Muscle of arm (tissue), 12 donors: ENCODE results near the gene HOXA1. TPM values are rescaled to one million over a fixed set of nuclear protein-coding genes. Genes with fewer than 3 reads are reported as not detected.

ENCODE experiments used
- DNase-seq: peaks from one replicate; pipeline ENCODE4 v3.0.0-alpha.2; 2013
- polyA plus RNA-seq, 12 donors: library from polyadenylated mRNA; unstranded; fragments of 120-200 nt; gene quantifications; one replicate each; pipeline ENCODE4 v1.2.1, GENCODE V29; 2013; ENCODE audit not compliant: insufficient read length in 12 of 12

Gene HOXA1
- polyA plus RNA-seq, 12 donors = 0.35 to 1.6 (median 1.1) TPM; not detected in 2

DNA sequence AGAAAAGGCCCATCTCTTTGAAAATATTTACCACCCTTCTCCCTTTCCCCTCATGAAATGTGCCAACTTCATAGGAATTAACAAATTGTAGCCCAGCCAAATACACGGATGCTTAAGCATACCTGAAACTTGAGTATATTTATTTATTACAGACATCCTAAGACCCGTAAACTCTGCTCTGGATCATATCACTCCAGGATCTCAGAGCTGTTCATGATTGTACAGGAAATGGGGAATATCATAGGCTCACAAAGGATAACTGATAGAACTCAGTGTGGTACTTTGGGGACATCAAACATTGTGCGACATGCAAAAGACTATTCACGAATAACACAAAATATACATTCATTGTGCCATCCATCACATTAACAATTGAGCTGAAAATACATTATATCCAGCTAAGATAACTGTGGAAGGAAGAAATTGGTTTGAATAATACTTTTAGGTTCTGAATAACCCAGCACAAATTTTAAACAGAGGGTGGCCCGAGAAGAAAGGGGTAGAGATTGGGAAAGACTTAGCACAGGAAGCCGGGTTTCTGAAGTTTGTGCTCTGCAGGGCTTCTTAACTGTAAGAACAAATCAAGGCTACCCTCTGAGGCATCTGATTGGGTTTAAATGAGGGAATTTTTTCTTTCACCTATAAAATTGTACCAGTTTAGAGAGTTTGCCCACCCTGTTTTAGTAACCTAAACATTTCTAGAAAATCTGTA lies 2.5 kb downstream of the HOXA1 start:
- DNase-seq = no peak

DNA sequence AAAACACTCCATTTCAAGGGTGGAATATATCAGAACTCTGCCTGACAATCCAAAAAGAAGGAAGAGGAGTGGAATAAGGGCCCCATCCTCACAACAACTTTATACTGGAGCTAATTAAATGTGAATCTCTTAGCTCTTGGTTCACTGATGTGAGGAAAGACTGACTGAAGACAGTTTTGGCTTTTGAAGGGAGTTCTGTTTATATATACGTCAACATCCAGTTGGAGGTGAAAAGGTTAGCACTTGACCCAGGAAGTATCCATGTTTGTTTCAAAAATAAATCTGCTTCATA lies 3.0 kb downstream of the HOXA1 start:
- DNase-seq = no peak

DNA sequence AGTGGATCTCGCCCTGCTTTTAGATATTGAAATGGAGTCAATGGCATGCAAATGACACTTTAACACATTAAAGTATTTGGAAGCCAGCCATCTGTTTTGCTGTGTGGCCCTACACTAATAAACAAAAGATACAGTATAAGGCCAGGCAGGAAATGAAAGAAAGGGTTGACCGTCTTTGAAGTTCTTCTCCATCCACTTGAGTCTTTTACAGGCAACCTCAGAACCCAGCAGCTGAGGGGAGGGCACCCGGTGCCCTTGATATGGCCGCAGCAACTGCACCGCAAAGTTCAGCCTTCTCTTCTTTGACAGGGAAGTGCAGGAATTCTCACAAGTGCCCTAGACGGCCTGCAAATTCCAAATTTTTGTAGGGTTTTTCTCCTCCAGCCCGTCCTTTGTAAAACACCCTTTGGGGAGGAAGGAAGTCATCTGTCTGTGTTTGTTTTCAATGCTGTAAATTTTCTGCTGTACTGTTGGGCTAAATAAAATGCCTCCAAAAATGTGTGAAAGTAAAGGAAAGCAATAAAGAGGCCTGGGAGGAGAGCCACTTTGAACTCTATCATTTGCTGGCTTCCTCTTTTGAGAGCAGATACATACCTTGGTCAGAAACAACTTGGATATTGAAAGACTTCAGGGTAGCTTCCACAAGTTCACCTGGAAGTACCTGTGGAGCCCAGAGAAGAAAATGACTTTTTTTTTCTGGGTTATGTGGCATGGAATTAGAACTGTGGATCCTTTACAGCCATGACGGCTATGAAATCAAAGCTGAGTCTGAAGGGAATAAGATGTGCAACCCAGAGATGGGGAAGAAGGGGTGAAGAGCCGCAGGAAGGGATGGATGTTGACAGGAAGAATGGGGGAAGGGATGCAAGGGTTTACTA lies 3.6 kb downstream of the HOXA1 start:
- no peak for DNase-seq

DNA sequence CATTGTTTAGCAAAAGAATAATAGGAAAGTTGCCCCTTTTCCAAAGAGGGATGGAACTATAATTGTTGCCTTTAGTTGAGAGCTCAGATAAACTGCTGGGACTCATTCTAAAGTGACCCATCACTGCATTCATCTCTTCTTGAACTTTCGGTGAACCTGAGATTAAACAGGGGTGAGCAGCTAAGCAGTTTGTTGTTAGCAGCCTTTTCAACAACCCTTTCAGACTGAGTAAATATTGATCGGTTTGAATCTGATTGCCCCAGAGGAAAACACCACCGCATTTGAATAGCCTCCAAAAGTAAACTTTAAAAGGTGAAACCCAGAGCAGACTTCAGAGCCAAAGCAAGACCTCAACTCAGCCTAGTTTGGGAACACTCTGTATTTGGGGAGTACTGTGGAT lies 4.7 kb downstream of the HOXA1 start:
- DNase-seq = no peak

DNA sequence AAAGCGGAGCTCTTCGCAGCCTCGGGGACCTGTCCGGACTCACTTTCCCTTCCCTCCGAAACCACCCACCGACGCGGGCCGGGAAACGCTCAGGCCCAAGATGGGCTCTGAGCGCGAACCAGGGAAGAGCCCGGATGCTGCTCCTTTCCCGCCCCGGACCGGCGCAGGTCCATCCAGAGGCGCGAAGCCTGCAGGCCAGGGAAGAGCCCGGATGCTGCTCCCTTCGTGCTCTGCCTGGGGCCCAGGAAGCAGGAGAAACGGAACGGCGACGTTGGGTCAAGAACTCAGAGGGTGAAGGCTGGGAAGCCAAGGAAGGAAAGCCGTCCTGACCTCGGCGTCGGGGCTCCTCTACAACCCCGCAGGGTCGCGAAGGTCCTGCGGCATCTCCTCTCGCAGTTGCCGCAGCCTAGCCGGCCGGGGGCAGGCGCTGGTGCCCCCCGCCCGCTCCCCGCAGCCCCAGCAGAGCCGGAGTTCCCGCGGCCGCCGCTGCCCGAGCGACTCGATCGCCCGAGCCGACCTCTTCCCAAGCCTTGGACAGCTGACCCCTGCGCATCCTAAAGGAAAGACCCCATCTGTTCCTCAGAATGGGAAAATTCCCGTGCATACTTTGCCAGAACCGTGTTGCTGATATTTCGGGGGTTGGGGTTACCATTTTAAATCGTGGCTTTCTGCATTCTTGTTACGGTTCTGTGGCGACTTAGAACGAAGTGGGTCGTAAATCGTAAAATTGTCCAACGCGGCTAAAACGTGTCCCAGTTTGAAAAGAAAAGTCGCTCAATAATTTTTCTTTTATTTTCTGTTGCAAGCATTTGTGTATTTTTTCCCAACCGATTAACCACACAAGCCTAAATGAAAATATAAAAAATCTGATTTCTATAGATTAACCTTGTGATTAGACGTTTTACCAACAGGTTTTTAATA lies 7.5 kb downstream of the HOXA1 start:
- no peak for DNase-seq

DNA sequence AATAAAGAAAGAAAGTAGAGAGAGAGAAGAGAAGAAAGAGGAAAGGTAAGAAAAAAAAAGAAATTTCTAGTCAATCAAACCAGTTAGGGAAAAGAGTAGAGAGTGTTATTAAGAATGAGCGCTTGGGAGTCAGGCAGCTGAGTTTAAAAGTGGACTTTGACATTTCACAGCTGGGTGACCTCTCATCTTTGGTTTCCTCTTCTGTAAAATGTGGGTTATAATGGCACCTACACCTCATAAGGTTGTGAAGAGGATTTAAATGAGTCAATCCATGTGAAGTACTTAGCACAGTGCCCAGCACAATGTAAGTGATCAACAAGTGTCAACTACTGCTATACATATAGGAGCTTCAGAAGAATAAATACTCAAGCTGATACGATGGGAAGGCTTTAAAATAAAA lies 12.2 kb downstream of the HOXA1 start:
- DNase-seq = no peak

DNA sequence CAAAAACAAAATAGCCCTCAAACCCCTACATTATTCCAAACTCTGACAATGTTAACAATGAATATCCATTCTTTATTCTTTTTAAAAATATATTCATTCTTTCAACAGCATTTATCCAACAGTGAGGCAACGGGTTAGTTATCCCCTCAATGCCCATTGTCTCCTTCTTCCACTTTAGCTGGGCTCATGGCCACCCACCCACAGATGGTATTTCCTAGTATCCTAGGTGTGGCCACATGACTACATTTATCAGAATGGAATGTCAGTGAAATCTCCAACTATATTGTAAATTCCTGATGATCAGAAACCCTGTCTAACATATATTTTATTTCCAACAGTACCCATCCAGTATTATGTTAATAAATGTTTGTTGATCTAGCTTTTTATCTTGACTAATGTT lies 13.6 kb downstream of the HOXA1 start:
- no peak for DNase-seq

DNA sequence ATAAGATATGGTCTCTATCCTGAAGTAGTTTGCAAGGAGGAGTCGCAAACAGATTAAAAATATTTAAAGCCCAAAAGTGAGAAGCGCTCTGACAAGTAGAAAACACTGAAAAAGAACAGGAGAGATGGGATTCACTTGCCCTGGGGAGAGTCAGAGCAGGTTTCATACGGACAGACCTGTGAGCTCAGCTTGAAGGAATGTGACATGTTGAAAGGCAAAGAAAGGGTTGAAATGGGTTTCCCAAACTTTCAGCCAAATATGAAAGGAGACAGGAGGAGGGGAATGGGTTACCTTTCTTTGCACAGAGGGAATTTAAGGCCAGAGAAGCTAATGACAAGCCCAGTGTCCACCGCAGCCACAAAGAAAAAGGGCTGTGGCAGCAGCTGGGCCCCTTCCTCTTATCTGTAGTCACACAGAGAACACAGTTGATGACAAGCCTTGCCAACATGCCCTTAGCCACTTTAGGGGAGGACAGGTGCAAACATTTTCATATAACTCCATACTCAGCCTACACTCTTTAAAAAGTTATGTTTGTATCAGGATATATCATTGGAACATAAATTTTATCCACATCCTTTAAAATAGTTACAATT lies 14.9 kb downstream of the HOXA1 start:
- no peak for DNase-seq

DNA sequence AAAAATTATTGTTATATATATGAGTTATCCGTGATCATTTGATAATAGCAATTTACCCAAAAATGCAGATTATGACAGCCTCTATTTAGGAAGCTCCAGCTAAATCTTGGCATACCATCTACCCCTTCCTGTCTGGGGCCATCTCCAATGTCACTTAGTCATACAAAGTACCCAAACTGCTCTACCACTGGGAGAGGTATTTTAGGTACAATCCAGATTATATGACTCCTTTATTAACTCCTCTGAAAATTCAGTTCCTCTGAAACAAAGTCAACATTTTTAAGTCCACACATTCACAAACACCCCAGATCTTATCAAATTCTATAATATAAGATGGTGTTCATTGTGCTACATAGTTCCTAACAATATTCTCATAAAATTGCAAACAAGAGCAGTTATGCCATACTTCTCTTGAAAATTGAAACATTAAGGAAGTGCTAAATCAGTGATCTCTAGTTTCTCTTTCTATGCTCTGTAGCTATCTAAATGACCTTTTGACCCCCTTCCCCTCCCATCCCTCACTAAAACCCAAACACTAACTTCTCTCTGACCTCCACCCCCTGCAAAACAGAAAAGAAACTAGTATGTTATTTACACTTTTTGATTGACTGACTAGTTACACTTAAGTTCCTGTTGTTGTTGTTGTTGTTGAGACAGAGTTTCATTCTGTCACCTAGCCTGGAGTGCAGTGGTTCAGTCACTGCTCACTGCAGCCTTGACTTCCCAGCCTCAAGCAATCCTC lies 16.4 kb downstream of the HOXA1 start:
- no peak for DNase-seq

DNA sequence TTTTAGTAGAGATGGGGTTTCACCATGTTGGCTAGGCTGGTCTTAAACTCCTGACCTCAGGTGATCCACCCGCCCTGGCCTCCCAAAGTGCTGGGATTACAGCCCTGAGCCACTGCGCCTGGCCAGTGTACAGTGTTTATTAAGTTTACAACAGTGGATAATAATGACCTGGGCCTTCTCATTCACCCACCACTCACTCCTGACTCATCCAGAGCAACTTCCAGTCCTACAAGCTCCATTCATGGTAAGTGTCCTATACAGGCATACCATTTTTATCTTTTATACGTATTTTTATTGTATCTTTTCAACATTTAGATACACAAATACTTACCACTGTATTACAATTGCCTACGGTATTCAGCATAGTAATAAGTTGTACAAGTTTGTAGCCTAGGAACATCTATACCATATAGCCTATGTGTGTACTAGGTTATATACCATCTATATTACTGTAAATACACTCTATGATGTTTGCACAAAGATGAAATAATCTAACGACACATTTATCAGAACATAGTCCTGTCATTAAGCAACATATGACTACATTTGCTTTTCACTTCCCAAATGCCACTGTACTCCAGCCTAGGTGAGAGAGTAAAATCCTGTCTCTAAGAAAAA lies 17.1 kb downstream of the HOXA1 start:
- no peak for DNase-seq

DNA sequence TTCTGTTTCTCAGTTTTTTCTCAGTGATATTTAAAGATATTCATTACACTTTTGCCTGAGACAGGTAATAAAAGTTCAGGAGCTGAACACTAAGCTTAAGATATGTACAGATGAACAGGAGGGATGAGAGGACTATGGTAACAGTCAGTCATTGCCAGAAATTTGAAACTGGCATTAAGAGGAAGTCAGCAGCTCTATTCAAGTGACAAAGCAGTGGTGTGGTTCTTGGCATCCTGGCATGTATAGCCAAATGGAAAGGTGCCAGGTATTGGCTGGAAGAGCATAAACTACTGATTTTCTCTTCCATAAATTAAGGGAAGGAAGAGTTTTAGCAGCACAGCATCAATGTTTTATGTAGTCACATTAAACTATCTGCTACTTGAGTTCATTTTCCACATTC lies 22.7 kb downstream of the HOXA1 start:
- no peak for DNase-seq

DNA sequence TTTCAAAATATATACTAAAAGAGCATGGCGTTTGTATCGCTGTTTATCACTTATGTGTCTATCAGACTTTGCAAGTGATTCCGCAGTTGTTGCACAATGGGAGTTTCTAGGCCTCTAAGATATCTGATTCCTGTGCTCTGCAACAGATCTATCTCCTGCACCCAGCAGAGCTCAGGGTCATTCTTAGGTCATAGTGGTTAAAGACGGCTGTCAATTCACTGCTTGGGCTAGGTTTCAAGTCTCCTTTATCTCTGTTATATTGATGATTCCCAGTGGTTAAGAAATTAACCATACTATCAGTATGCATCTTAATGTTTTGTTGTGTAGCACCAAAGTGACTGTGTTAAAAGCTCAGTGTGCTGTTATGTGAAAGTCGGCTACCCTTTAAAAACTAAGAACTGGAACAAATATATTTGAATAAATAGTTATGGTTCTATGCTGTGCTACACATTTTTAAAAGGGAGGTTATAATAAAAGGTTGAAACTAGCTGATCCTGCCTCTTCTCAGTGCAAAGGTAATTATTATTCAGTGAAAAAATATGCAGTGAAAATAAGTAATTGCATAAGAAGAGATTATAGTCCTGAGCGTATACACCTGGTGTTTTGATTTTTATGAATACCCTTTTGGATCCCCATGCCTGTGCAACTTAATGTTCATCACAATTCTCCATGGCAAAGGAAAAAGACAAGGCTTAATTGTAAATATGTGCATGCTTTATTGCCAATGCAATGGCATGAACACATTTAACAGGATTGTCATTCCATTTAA lies 24.0 kb downstream of the HOXA1 start:
- DNase-seq = no peak

DNA sequence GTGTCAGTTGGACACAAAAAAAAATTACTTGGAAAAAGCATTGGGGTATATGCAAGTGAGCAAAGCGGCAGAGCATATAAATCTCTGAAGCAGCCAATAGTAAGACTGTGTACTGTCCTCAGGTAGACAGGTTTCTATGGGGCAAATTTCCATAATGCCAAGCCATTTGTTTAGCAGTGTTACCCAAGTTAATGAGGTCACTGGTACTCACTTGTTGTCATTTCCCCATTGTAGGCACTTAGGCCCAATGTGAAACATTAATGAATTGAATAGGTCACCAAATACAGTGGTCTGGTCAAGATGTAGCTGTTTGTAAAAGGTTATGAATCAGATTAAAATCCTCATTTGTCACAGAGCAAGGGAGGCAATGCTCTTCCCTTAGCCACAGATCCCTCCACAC lies 27.5 kb downstream of the HOXA1 start:
- no peak for DNase-seq

DNA sequence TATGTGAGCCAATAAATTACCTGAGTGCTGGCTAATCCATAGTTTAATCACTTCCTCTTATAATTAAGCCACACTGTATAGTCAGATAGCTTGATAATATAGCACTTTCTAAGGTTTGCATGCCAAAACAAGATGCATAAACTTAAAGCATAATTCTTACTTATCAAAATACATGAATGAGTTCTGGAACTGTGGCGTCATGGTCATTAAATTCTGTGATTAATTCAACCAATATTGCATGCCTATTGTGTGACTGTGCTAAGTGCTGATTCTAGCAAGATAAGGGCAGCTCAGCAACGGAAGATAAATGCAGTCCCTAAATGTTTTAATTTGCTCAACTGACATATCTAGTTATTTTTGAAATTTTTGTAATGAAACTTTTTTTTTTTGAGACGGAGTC lies 29.7 kb downstream of the HOXA1 start:
- no peak for DNase-seq

DNA sequence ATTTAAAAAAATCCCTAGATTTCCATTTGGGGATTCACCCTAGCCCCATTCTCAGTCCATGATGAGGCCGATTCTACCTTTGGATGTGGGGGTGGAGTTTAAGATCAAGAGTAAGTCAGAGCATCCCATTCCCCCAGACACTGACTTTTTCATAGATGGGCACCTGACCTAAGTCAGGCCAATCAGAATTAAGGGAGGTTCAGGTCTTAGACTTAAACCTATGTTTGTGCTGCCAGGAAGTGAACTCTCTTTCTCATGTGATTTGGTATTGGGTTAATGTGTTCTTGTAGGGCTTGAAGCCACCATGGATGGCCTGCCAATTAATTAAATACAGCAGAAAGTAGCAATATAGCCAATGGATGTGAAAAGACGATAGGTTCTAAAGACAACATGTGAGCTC lies 30.1 kb downstream of the HOXA1 start:
- DNase-seq = no peak

DNA sequence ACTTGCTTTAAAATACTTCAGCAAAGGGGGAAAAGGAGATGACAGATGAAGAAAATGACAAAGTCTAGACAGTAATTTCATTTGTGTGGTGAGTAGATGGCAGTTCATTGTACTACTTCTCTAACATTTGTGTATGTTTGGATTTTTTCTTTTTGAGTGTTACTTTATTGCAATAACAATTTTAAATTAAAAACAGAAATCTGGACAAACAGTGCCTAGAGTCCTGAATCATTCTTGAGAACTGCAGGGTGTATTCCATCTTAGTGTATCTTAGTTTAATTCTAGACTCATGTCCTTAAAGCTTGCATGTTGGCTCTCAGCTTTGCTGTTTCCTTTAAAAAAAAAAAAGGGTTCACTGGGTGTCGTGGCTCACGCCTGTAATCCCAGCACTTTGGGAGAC lies 31.1 kb downstream of the HOXA1 start:
- no peak for DNase-seq

DNA sequence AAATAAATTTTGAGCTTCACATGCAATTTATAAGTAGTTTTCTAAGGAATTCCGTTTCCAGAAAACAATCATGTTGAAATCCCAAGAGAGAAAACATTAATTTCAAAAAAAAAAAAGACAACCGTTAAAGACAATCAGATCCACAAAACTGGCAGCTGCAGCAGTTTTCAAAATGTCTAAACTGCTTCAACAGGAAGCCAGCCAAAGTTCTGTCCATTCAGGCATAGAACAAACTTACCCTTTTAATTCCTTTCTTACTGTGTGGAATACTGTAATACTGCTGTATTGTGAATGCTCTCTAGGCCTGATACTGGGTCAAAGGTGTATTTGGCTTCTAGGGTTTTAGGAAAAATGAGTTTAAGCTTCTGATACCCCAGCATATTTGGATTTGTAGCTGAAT lies 31.6 kb downstream of the HOXA1 start:
- peak; percentile 66 for DNase-seq

DNA sequence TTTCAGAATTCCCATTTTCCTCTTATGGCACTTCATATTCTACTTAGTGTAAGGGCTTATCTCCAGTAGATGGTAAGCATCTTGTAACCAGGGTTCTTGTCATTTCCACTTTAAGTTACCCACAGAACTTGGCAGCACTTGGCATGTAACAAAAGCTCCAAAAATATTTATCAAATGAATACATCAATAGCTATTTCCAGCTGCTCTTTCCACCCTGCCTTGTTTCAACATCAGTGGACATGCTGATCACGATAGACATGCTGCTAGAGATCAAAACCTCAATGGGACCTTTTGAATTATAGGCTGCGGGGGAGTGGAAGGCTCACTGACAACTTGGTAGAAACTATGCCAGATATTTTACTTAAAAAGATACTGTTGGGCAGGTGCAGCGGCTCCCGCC lies 32.9 kb downstream of the HOXA1 start:
- DNase-seq = no peak

DNA sequence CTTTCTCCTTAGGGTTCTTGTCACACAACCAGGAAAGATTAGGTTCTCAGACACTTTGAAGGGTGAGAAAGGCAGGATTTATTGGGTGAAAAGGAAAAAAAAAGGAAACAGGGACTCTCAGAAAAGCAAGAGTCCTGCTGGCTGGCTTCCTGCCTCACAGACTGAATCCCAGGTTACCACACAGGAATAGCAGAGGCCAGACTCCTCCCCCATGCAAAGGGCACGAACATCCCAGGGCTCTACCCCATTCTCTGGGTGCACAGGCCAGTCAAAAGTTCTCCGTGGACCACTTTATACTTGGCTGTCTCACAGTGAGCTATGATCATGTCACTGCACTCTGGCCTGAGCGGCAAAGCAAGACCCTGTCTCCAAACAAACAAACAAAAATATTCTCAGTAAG lies 42.6 kb downstream of the HOXA1 start:
- DNase-seq = no peak

DNA sequence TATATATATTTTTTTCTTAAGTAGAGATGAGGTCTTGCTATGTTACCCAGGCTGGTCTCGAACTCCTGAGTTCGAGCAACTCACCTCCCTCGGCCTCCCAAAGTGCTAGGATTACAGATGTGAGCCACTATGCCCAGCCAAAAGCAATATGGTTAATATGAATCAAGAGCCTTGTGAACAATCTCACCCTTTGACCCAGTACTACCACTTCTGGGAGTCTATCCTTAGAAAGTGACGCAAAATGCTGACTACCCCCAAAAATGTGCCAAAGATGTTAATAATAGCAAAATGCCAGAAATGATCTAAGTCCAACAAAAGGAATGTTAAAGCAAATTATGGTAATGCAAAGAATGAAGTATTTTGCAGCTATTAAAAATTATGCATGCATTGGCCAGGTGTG lies 44.3 kb downstream of the HOXA1 start:
- DNase-seq = no peak
